SU-DHL-6 (cell line): ENCODE data around the gene PRL.

Experiments
- EZH2phosphoT487 ChIP-seq: fragments of 200-600 bp; sonication (generic), shearing (Covaris generic); conservative IDR thresholded peaks from 2 replicates; pipeline ENCODE4 v1.6.1; 2018; ENCODE audit warnings: mild to moderate bottlenecking, antibody characterized with exemption, low read length, moderate library complexity, mixed read lengths
- TF ChIP-seq, protein P1 (sequence below): fragments of 200-600 bp; sonication (generic); IDR thresholded peaks from one replicate; pipeline ENCODE4 v1.5.1; 2017; ENCODE audit warnings: antibody characterized with exemption, mild to moderate bottlenecking, low read length, moderate library complexity; ENCODE audit not compliant: insufficient read depth, poor library complexity, severe bottlenecking

DNA sequence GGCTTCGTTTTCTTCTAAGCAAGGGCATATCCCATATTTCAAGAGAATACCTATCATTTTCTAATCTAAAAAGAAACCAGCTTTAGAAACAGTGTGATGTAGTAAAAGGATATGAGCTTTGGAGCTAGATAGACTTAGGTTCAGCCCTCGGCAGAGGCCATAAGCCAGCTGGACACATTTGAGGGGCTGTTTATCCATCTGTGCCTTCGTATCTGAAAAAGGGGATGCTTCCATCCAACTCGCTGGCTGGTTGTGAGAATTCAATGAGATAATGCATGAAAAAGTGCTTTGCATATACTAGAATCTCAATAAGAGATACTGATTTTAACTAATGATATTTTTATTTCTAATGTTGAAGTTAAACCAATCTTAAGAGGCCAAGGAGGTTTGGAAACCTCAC is 58.0 kb downstream of the PRL start:
- TF ChIP-seq, protein P1, sequence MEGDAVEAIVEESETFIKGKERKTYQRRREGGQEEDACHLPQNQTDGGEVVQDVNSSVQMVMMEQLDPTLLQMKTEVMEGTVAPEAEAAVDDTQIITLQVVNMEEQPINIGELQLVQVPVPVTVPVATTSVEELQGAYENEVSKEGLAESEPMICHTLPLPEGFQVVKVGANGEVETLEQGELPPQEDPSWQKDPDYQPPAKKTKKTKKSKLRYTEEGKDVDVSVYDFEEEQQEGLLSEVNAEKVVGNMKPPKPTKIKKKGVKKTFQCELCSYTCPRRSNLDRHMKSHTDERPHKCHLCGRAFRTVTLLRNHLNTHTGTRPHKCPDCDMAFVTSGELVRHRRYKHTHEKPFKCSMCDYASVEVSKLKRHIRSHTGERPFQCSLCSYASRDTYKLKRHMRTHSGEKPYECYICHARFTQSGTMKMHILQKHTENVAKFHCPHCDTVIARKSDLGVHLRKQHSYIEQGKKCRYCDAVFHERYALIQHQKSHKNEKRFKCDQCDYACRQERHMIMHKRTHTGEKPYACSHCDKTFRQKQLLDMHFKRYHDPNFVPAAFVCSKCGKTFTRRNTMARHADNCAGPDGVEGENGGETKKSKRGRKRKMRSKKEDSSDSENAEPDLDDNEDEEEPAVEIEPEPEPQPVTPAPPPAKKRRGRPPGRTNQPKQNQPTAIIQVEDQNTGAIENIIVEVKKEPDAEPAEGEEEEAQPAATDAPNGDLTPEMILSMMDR = no peak
- TF ChIP-seq EZH2phosphoT487 = no peak
